SK-N-SH treated with all-trans-retinoic acid at 6 μM for 48 hours (cell line): ENCODE results near the gene PARD3B.

Experiments
- ATAC-seq: fragments of 200-7000 bp; cut with Tn5 transposase; 3 replicates; pipeline ENCODE4 v1.9.1; 2020; ENCODE audit warnings: mild to moderate bottlenecking, moderate library complexity
- ARNTL ChIP-seq: fragments of 450-650 bp; formaldehyde crosslinking; IDR thresholded peaks from 2 replicates; pipeline ENCODE4 v1.5.0; 2020; ENCODE audit warnings: low read depth, mild to moderate bottlenecking, moderate library complexity, borderline replicate concordance
- BACH2 ChIP-seq: fragments of 250-450 bp; sonication (Bioruptor Pico); IDR thresholded peaks from 2 replicates; pipeline ENCODE4 v1.9.0; 2021; ENCODE audit warnings: mild to moderate bottlenecking, borderline replicate concordance
- CREB5 ChIP-seq: fragments of 250-450 bp; sonication (Bioruptor Pico); IDR thresholded peaks from 2 replicates; pipeline ENCODE4 v1.5.1; 2020; ENCODE audit warnings: low read depth, mild to moderate bottlenecking, moderate library complexity
- CSDC2 ChIP-seq: fragments of 250-450 bp; sonication (Bioruptor Pico); IDR thresholded peaks from 2 replicates; pipeline ENCODE4 v1.5.0; 2020; ENCODE audit warnings: mild to moderate bottlenecking, moderate library complexity
- CSRNP3 ChIP-seq: fragments of 250-450 bp; sonication (Bioruptor Pico); IDR thresholded peaks from 2 replicates; pipeline ENCODE4 v1.5.1; 2021; ENCODE audit warnings: mild to moderate bottlenecking, moderate library complexity
- ESRRG ChIP-seq: fragments of 250-450 bp; sonication (Bioruptor Pico); IDR thresholded peaks from 2 replicates; pipeline ENCODE4 v1.6.1; 2021; ENCODE audit warnings: mild to moderate bottlenecking
- GLIS3 ChIP-seq: fragments of 250-450 bp; sonication (Bioruptor Pico); IDR thresholded peaks from 2 replicates; pipeline ENCODE4 v1.5.0; 2020; ENCODE audit warnings: mild to moderate bottlenecking, moderate library complexity
- ISL1 ChIP-seq: fragments of 250-450 bp; sonication (Bioruptor Pico); IDR thresholded peaks from 2 replicates; pipeline ENCODE4 v2.1.2; 2022; ENCODE audit warnings: mild to moderate bottlenecking, moderate library complexity
- OSR1 ChIP-seq: fragments of 250-450 bp; sonication (Bioruptor Pico); IDR thresholded peaks from 2 replicates; pipeline ENCODE4 v1.8.0; 2022; ENCODE audit warnings: moderate library complexity, mild to moderate bottlenecking, inconsistent platforms
- PATZ1 ChIP-seq: fragments of 250-450 bp; sonication (Bioruptor Pico); IDR thresholded peaks from 2 replicates; pipeline ENCODE4 v1.8.0; 2020; ENCODE audit warnings: mild to moderate bottlenecking, moderate library complexity, borderline replicate concordance
- POU6F1 ChIP-seq: fragments of 250-450 bp; sonication (Bioruptor Pico); IDR thresholded peaks from 2 replicates; pipeline ENCODE4 v1.8.0; 2021; ENCODE audit warnings: low read depth, mild to moderate bottlenecking, moderate library complexity, borderline replicate concordance
- PPARA ChIP-seq: fragments of 250-450 bp; sonication (Bioruptor Pico); IDR thresholded peaks from 2 replicates; pipeline ENCODE4 v1.5.0; 2020; ENCODE audit warnings: mild to moderate bottlenecking, borderline replicate concordance
- RARB ChIP-seq: fragments of 250-450 bp; sonication (Bioruptor Pico); IDR thresholded peaks from 2 replicates; pipeline ENCODE4 v1.8.0; 2021; ENCODE audit warnings: mild to moderate bottlenecking, moderate library complexity
- SNAI2 ChIP-seq: fragments of 250-450 bp; sonication (Bioruptor Pico); IDR thresholded peaks from 2 replicates; pipeline ENCODE4 v1.5.0; 2020; ENCODE audit warnings: mild to moderate bottlenecking, moderate library complexity
- TCF4 ChIP-seq: fragments of 250-450 bp; sonication (Bioruptor Pico); IDR thresholded peaks from 2 replicates; pipeline ENCODE4 v1.8.0; 2021; ENCODE audit warnings: mild to moderate bottlenecking, moderate library complexity, borderline replicate concordance
- TOX ChIP-seq: fragments of 250-450 bp; sonication (Bioruptor Pico); IDR thresholded peaks from 2 replicates; pipeline ENCODE4 v1.8.0; 2021; ENCODE audit warnings: mild to moderate bottlenecking, moderate library complexity, borderline replicate concordance
- TSHZ2 ChIP-seq: fragments of 250-450 bp; sonication (Bioruptor Pico); IDR thresholded peaks from 2 replicates; pipeline ENCODE4 v1.5.0; 2020; ENCODE audit warnings: mild to moderate bottlenecking, moderate library complexity
- ZC3H10 ChIP-seq: fragments of 250-450 bp; sonication (Bioruptor Pico); IDR thresholded peaks from 2 replicates; pipeline ENCODE4 v1.5.1; 2021; ENCODE audit warnings: mild to moderate bottlenecking, moderate library complexity
- ZFP3 ChIP-seq: fragments of 250-450 bp; sonication (Bioruptor Pico); IDR thresholded peaks from 2 replicates; pipeline ENCODE4 v1.5.0; 2020; ENCODE audit warnings: mild to moderate bottlenecking, moderate library complexity
- ZFP30 ChIP-seq: fragments of 450-650 bp; formaldehyde crosslinking; IDR thresholded peaks from 2 replicates; pipeline ENCODE4 v1.5.0; 2022; ENCODE audit warnings: mild to moderate bottlenecking, moderate library complexity
- ZNF565 ChIP-seq: fragments of 450-650 bp; formaldehyde crosslinking; conservative IDR thresholded peaks from 2 replicates; pipeline ENCODE4 v1.5.0; 2020; ENCODE audit warnings: low read depth, mild to moderate bottlenecking, moderate library complexity
- ZNF70 ChIP-seq: fragments of 450-650 bp; formaldehyde crosslinking; IDR thresholded peaks from 2 replicates; pipeline ENCODE4 v1.5.0; 2020; ENCODE audit warnings: mild to moderate bottlenecking, moderate library complexity
- ZNF8 ChIP-seq: fragments of 450-650 bp; formaldehyde crosslinking; IDR thresholded peaks from 2 replicates; pipeline ENCODE4 v1.5.0; 2020; ENCODE audit warnings: mild to moderate bottlenecking, moderate library complexity

PARD3B gene

GRCh38 chr2:205527801-205528200 lies 982.5 kb downstream of the PARD3B start:
- ATAC-seq = no peak
- TF ChIP-seq CREB5 = no peak

- ATAC-seq = peak; percentile 38; the same call in 1 of the 3 replicates
- no peak for TF ChIP-seq PPARA (CRISPR knock-in tag)
- TF ChIP-seq ZFP30 = no peak
- TF ChIP-seq POU6F1 (CRISPR knock-in tag) = no peak
- TF ChIP-seq OSR1 (CRISPR knock-in tag) = no peak
- no peak for TF ChIP-seq ZC3H10 (CRISPR knock-in tag)
- TF ChIP-seq TOX = no peak
- no peak for TF ChIP-seq CREB5
- TF ChIP-seq SNAI2 = no peak
- no peak for TF ChIP-seq RARB (CRISPR knock-in tag)
- no peak for TF ChIP-seq ZNF70 (CRISPR knock-in tag)
- TF ChIP-seq ZNF565 = no peak
- no peak for TF ChIP-seq TCF4
- TF ChIP-seq CSDC2 (CRISPR knock-in tag) = no peak
- no peak for TF ChIP-seq BACH2 (CRISPR knock-in tag)
- TF ChIP-seq ISL1 (CRISPR knock-in tag) = no peak
- no peak for TF ChIP-seq ZFP3
- TF ChIP-seq ARNTL = no peak
These were observed 985.8 kb downstream of the PARD3B start for GRCh38 chr2:205531072-205531471.

GRCh38 chr2:205531489-205532148 lies 986.3 kb downstream of the PARD3B start:
- 0 out of 3 replicates have a peak, but pooled peaks have one; percentile 39 for ATAC-seq
- TF ChIP-seq BACH2 (CRISPR knock-in tag) (no peak), POU6F1 (CRISPR knock-in tag) (no peak), CREB5 (no peak), ZFP30 (no peak), PPARA (CRISPR knock-in tag) (no peak), ZC3H10 (CRISPR knock-in tag) (no peak), TOX (no peak), ZNF565 (no peak), ZNF8 (CRISPR knock-in tag) (no peak), TSHZ2 (CRISPR knock-in tag) (no peak), ZFP3 (no peak), CSRNP3 (CRISPR knock-in tag) (no peak), PATZ1 (no peak), ZNF70 (CRISPR knock-in tag) (no peak), GLIS3 (CRISPR knock-in tag) (no peak), ESRRG (CRISPR knock-in tag) (no peak), RARB (CRISPR knock-in tag) (no peak), OSR1 (CRISPR knock-in tag) (no peak), TCF4 (no peak), CSDC2 (CRISPR knock-in tag) (no peak)
